ACC112 (cell line): Measurements from ENCODE around the gene PPBP.
"Not testable (repeated sequence)": the region's sequence is repeated elsewhere in the genome, so short reads cannot be mapped to it uniquely, and the experiment has no call there.

Experiments used
- H2AFZ ChIP-seq: fragments of 200-600 bp; sonication (generic); one replicate; pipeline ENCODE4 v1.6.0; 2017; ENCODE audit warnings: antibody characterized with exemption, low read length; ENCODE audit not compliant: unreplicated experiment
- H3K27ac ChIP-seq: fragments of 200-600 bp; sonication (generic); 2 replicates; pipeline ENCODE4 v1.5.1; 2014; ENCODE audit warnings: low read depth, mild to moderate bottlenecking, antibody characterized with exemption, low read length, moderate library complexity
- H3K27me3 ChIP-seq: fragments of 200-600 bp; sonication (generic); 2 replicates; pipeline ENCODE4 v1.6.1; 2014; ENCODE audit warnings: mild to moderate bottlenecking, antibody characterized with exemption, low read length, moderate library complexity, mixed read lengths; ENCODE audit not compliant: insufficient read depth
- H3K36me3 ChIP-seq: fragments of 200-600 bp; sonication (generic); 2 replicates; pipeline ENCODE4 v1.6.1; 2016; ENCODE audit warnings: mild to moderate bottlenecking, antibody characterized with exemption, low read length, moderate library complexity, mixed read lengths; ENCODE audit not compliant: insufficient read depth
- H3K4me1 ChIP-seq: fragments of 200-600 bp; sonication (generic); one replicate; pipeline ENCODE4 v1.6.1; 2016; ENCODE audit warnings: low read length, mixed read lengths; ENCODE audit not compliant: insufficient read depth, unreplicated experiment, control insufficient read depth
- H3K4me3 ChIP-seq: fragments of 200-600 bp; sonication (generic); 2 replicates; pipeline ENCODE4 v1.5.1; 2014; ENCODE audit warnings: mild to moderate bottlenecking, low read depth, low read length
- H3K79me2 ChIP-seq: fragments of 200-600 bp; sonication (generic); one replicate; pipeline ENCODE4 v1.6.0; 2016; ENCODE audit warnings: low read length; ENCODE audit not compliant: control insufficient read depth, unreplicated experiment, insufficient read depth

Gene PPBP

GRCh38 chr4:73950376-73950920 is 37.5 kb downstream of the PPBP start:
- not testable (repeated sequence) for H3K27ac ChIP-seq, H3K4me3 ChIP-seq, H3K4me1 ChIP-seq, H3K79me2 ChIP-seq, H3K27me3 ChIP-seq, H2AFZ ChIP-seq, H3K36me3 ChIP-seq

- Histone ChIP-seq H3K4me1 (no peaks in the 10 kb centered on the region), H3K4me3 (no peak overlapping the region), H3K27ac (no peak overlapping the region), H3K36me3 (no peaks in the 10 kb centered on the region), H2AFZ (no peak overlapping the region), H3K79me2 (no peaks in the 10 kb centered on the region), H3K27me3 (no peaks in the 10 kb centered on the region)
These were observed 38.8 kb downstream of the PPBP start for GRCh38 chr4:73948990-73949706.

- H3K27me3 ChIP-seq, result no peaks in the 10 kb centered on the region
These were observed 39.7 kb downstream of the PPBP start for GRCh38 chr4:73948291-73948690.

GRCh38 chr4:73947239-73947985 is 40.6 kb downstream of the PPBP start:
- H3K4me1 ChIP-seq, result no peaks in the 10 kb centered on the region
- no peak overlapping the region for H3K4me3 ChIP-seq
- H3K36me3 ChIP-seq, result no peaks in the 10 kb centered on the region
- H3K79me2 ChIP-seq, result no peaks in the 10 kb centered on the region
- no peak overlapping the region for H3K27ac ChIP-seq
- peak overlapping the region; percentile 36 for H2AFZ ChIP-seq
- H3K27me3 ChIP-seq, result no peaks in the 10 kb centered on the region

More at GRCh38 chr4:73948291-73948690, 39.7 kb downstream of the PPBP start:
- Histone ChIP-seq H3K79me2 (no peaks in the 10 kb centered on the region), H3K36me3 (no peaks in the 10 kb centered on the region), H3K4me1 (no peaks in the 10 kb centered on the region), H3K4me3 (no peak overlapping the region), H2AFZ (no peak overlapping the region), H3K27ac (no peak overlapping the region)

- Histone ChIP-seq H3K36me3 (no peaks in the 10 kb centered on the region), H3K79me2 (no peaks in the 10 kb centered on the region), H3K4me1 (no peaks in the 10 kb centered on the region), H3K27me3 (no peaks in the 10 kb centered on the region), H3K27ac (no peak overlapping the region), H2AFZ (no peak overlapping the region), H3K4me3 (no peak overlapping the region)
These were observed 42.1 kb downstream of the PPBP start for GRCh38 chr4:73945674-73946449.

GRCh38 chr4:73945140-73945539 is 42.9 kb downstream of the PPBP start:
- no peaks in the 10 kb centered on the region for H3K36me3 ChIP-seq
- H2AFZ ChIP-seq, result peak overlapping the region; percentile 36
- no peaks in the 10 kb centered on the region for H3K27me3 ChIP-seq
- H3K4me1 ChIP-seq, result no peaks in the 10 kb centered on the region
- no peaks in the 10 kb centered on the region for H3K79me2 ChIP-seq
- 0 out of 2 replicates have a peak overlapping the region, but pooled peaks have one; percentile 73 for H3K4me3 ChIP-seq
- H3K27ac ChIP-seq, result no peak overlapping the region

GRCh38 chr4:73944061-73944875 is 43.7 kb downstream of the PPBP start:
- H3K79me2 ChIP-seq, result no peaks in the 10 kb centered on the region
- H3K27ac ChIP-seq, result no peak overlapping the region
- H3K36me3 ChIP-seq, result no peaks in the 10 kb centered on the region
- no peaks in the 10 kb centered on the region for H3K4me1 ChIP-seq
- H3K27me3 ChIP-seq, result no peaks in the 10 kb centered on the region
- peak overlapping the region; percentile 36 for H2AFZ ChIP-seq
- H3K4me3 ChIP-seq, result peak overlapping the region; percentile 73

- no peaks in the 10 kb centered on the region for H3K27me3 ChIP-seq
- no peaks in the 10 kb centered on the region for H3K36me3 ChIP-seq
- H2AFZ ChIP-seq, result no peak overlapping the region
- H3K4me1 ChIP-seq, result no peaks in the 10 kb centered on the region
- peak overlapping the region; percentile 73 for H3K4me3 ChIP-seq
- H3K79me2 ChIP-seq, result no peaks in the 10 kb centered on the region
- no peak overlapping the region for H3K27ac ChIP-seq
These were observed 44.4 kb downstream of the PPBP start for GRCh38 chr4:73943555-73943954.

- H3K27me3 ChIP-seq, result no peaks in the 10 kb centered on the region
- H2AFZ ChIP-seq, result peak overlapping the region; percentile 26
- H3K79me2 ChIP-seq, result no peaks in the 10 kb centered on the region
- no peak overlapping the region for H3K4me3 ChIP-seq
- no peaks in the 10 kb centered on the region for H3K4me1 ChIP-seq
- H3K36me3 ChIP-seq, result no peaks in the 10 kb centered on the region
- H3K27ac ChIP-seq, result no peak overlapping the region
These were observed 51.0 kb downstream of the PPBP start for GRCh38 chr4:73936969-73937368.
